Fibroblast of lung (primary cell): Measurements from ENCODE around the gene ZBTB43. TPM values are rescaled to one million over a fixed set of nuclear protein-coding genes. Genes with fewer than 3 reads are reported as not detected.

Source experiments
- DNase-seq, 2 donors: peaks; one replicate each; pipeline versions ENCODE4 v3.0.0 to v3.0.0-alpha.2; 2010; ENCODE audit warnings: low read depth in 2 of 2
- H2AFZ ChIP-seq: 2 replicates; pipeline ENCODE4 v1.5.1; 2012; ENCODE audit warnings: low read length, control low read depth, inconsistent platforms
- H3K27ac ChIP-seq: 2 replicates; pipeline ENCODE4 v1.5.1; 2011; ENCODE audit warnings: low read length, control low read depth; ENCODE audit not compliant: insufficient read depth
- H3K27me3 ChIP-seq: 2 replicates; pipeline ENCODE4 v1.5.1; 2011; ENCODE audit warnings: mild to moderate bottlenecking, low read length; ENCODE audit not compliant: control insufficient read depth, insufficient read depth
- H3K36me3 ChIP-seq: 2 replicates; pipeline ENCODE4 v1.5.1; 2011; ENCODE audit warnings: low read length; ENCODE audit not compliant: control insufficient read depth, insufficient read depth
- H3K4me1 ChIP-seq: 2 replicates; pipeline ENCODE4 v1.5.1; 2011; ENCODE audit warnings: low read length; ENCODE audit not compliant: control insufficient read depth, insufficient read depth; ENCODE audit errors: extremely low read depth
- H3K4me2 ChIP-seq: 2 replicates; pipeline ENCODE4 v1.5.1; 2011; ENCODE audit warnings: low read length, control low read depth; ENCODE audit not compliant: insufficient read depth; ENCODE audit errors: extremely low read depth
- H3K4me3 ChIP-seq, 4 experiments: fragments of 200-600 bp in 1 of 4; sonication (generic) in 1 of 4; replicated peaks in 1 of 4; 2 replicates each; pipeline ENCODE4 v1.5.1; 2011 to 2016; ENCODE audit warnings: low read length in 4 of 4, low read depth in 3 of 4, mild to moderate bottlenecking in 3 of 4, control low read depth in 2 of 4, inconsistent platforms in 1 of 4, mixed read lengths in 1 of 4; ENCODE audit not compliant: insufficient read depth in 1 of 4; ENCODE audit errors: control extremely low read depth in 1 of 4
- H3K79me2 ChIP-seq: 2 replicates; pipeline ENCODE4 v1.5.1; 2012; ENCODE audit warnings: mild to moderate bottlenecking, low read length, inconsistent platforms; ENCODE audit not compliant: control insufficient read depth, insufficient read depth
- H3K9ac ChIP-seq: 2 replicates; pipeline ENCODE4 v1.5.1; 2011; ENCODE audit warnings: mild to moderate bottlenecking, low read length, control low read depth; ENCODE audit not compliant: insufficient read depth
- H3K9me3 ChIP-seq: 2 replicates; pipeline ENCODE4 v1.5.1; 2012; ENCODE audit warnings: low read depth, low read length; ENCODE audit not compliant: control insufficient read depth, insufficient read depth
- H4K20me1 ChIP-seq: 2 replicates; pipeline ENCODE4 v1.5.1; 2011; ENCODE audit warnings: low read length; ENCODE audit not compliant: control insufficient read depth, insufficient read depth; ENCODE audit errors: extremely low read depth
- CTCF ChIP-seq, 2 donors: IDR thresholded peaks in 1 of 2; conservative IDR thresholded peaks in 1 of 2; 1 replicate in 1 of 2; 2 replicates in 1 of 2; pipeline ENCODE4 v1.5.1; 2011 to 2012; ENCODE audit warnings: low read length in 2 of 2, control low read depth in 1 of 2, inconsistent platforms in 1 of 2, low read depth in 1 of 2, mild to moderate bottlenecking in 1 of 2
- EZH2 ChIP-seq: IDR thresholded peaks from 2 replicates; pipeline ENCODE4 v1.5.1; 2012; ENCODE audit warnings: low read length, control low read depth, mild to moderate bottlenecking; ENCODE audit errors: missing control alignments
- polyA plus RNA-seq, 2 donors: library from polyadenylated mRNA; depleted of rRNA in 1 of 2; stranded (reverse) in 1 of 2; unstranded in 1 of 2; fragments of >200 nt; gene quantifications; 2 replicates each; pipeline ENCODE4 v1.2.1, GENCODE V29; 2011 to 2012; ENCODE audit warnings: missing spikeins in 1 of 2
- total RNA-seq: library from RNA; depleted of rRNA; stranded (reverse); fragments of >200 nt; gene quantifications from 2 replicates; pipeline ENCODE4 v1.2.1, GENCODE V29; 2014

The ZBTB43 gene
- total and polyA plus RNA-seq, 2 donors (not counting 1 experiment from before 2014, with no cell fraction given) = 6.8 to 12.6 TPM

DNA sequence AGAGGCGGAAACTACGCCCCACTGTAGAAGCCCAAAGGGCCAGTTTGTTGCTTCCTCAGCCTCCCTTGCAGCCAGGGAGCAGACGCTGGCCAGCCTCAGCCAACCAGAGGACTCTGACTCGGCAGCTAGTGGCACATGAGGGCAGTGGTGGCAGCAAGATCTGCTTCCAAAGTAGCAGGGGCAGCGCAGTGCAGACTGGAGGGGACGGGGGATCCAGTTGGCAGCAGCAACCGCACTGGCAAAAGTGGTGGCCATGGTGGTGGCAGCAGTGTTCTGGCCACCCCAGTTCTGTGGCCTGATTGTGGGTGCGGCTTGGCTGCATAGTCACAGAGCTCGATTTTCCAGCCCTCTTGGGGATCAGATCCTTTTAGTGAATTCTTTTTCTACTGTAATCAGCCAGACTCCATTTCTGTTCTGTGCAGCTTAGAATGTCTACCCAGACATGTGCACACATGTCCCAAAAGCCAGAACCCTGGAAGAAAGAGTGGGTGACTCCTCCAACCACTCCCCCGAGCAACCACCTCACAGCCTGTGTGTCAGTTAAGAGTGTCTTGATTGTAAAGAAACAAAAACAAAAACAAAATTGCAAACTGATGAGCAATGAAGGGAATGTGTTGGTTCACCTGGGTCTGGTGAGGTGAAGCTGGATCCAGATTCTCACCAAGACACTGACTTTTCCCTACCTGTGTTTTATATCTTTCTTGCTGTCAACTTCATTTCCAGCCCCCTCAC is 11.0 kb upstream of the ZBTB43 start:
- H3K9ac ChIP-seq = no peak overlapping the region
- TF ChIP-seq EZH2 (no peak), CTCF (conservative IDR thresholded peaks at IDR 0.05 in 1 of 2, IDR thresholded peaks at IDR 0.05 in 1 of 2; ENCODE audit: low read depth in 1 of 2, low read length in 2 of 2) (no peak)
- peaks cover 9% of the 10 kb centered on the region for H3K27me3 ChIP-seq
- no peaks in the 10 kb centered on the region for H3K79me2 ChIP-seq
- no peaks in the 10 kb centered on the region for H3K36me3 ChIP-seq
- no peak overlapping the region for H2AFZ ChIP-seq
- H3K9me3 ChIP-seq = no peaks in the 10 kb centered on the region
- no peaks in the 10 kb centered on the region for H3K4me1 ChIP-seq
- no peak overlapping the region for H3K4me3 ChIP-seq
- H4K20me1 ChIP-seq = no peaks in the 10 kb centered on the region
- no peak for DNase-seq
- H3K4me2 ChIP-seq = no peak overlapping the region
- no peak overlapping the region for H3K27ac ChIP-seq

- H3K79me2 ChIP-seq = no peaks in the 10 kb centered on the region
- H4K20me1 ChIP-seq = no peaks in the 10 kb centered on the region
- H3K27me3 ChIP-seq = peaks cover 9% of the 10 kb centered on the region
- no peak for DNase-seq
- H3K4me3 ChIP-seq = no peak overlapping the region
- H3K4me2 ChIP-seq = no peak overlapping the region
- no peaks in the 10 kb centered on the region for H3K9me3 ChIP-seq
- H3K4me1 ChIP-seq = no peaks in the 10 kb centered on the region
- no peak for TF ChIP-seq CTCF (conservative IDR thresholded peaks at IDR 0.05 in 1 of 2, IDR thresholded peaks at IDR 0.05 in 1 of 2; ENCODE audit: low read depth in 1 of 2, low read length in 2 of 2)
- H3K27ac ChIP-seq = no peak overlapping the region
- no peaks in the 10 kb centered on the region for H3K36me3 ChIP-seq
- H3K9ac ChIP-seq = no peak overlapping the region
- no peak overlapping the region for H2AFZ ChIP-seq
Observed at GRCh38 chr9:126794441-126794840, 10.4 kb upstream of the ZBTB43 start.

- Histone ChIP-seq H3K27me3 (peaks cover 9% of the 10 kb centered on the region), H3K9me3 (no peaks in the 10 kb centered on the region)
- no peak for TF ChIP-seq EZH2
- TF ChIP-seq CTCF (conservative IDR thresholded peaks at IDR 0.05 in 1 of 2, IDR thresholded peaks at IDR 0.05 in 1 of 2; ENCODE audit: low read depth in 1 of 2, low read length in 2 of 2) = no peak
Observed at GRCh38 chr9:126796758-126797157, 8.1 kb upstream of the ZBTB43 start.

More at GRCh38 chr9:126796758-126797157, 8.1 kb upstream of the ZBTB43 start:
- DNase-seq = no peak
- Histone ChIP-seq H3K4me1 (no peaks in the 10 kb centered on the region), H3K4me2 (no peak overlapping the region), H2AFZ (no peak overlapping the region), H3K9ac (no peak overlapping the region), H3K27ac (no peak overlapping the region), H3K36me3 (no peaks in the 10 kb centered on the region), H3K4me3 (no peak overlapping the region), H3K79me2 (no peaks in the 10 kb centered on the region), H4K20me1 (no peaks in the 10 kb centered on the region)
